Peyer's patch (tissue), 4 donors: Measurements from ENCODE around the gene RUVBL1. TPM values are rescaled to one million over a fixed set of nuclear protein-coding genes. Genes with fewer than 3 reads are reported as not detected.

Experiments used
- DNase-seq, 3 donors: peaks; one replicate each; pipeline ENCODE4 v3.0.0-alpha.2; 2017 to 2019
- H3K27ac ChIP-seq, 4 donors: fragments of 200-600 bp; sonication (generic); one replicate each; pipeline ENCODE4 v1.5.1; 2016 to 2019
- H3K27me3 ChIP-seq, 2 donors: fragments of 200-600 bp; sonication (generic); one replicate each; pipeline ENCODE4 v1.5.1; 2019
- H3K36me3 ChIP-seq, 3 donors: fragments of 200-600 bp; sonication (generic); one replicate each; pipeline ENCODE4 v1.5.1; 2016 to 2019
- H3K4me1 ChIP-seq, 4 donors: fragments of 200-600 bp; sonication (generic); one replicate each; pipeline ENCODE4 v1.5.1; 2016 to 2019
- H3K4me3 ChIP-seq, 4 donors: fragments of 200-600 bp; sonication (generic); 1 replicate in 3 of 4; 2 replicates in 1 of 4; pipeline ENCODE4 v1.5.1; 2016 to 2019; ENCODE audit warnings: mild to moderate bottlenecking in 1 of 4
- H3K9me3 ChIP-seq, 4 donors: fragments of 200-600 bp; sonication (generic); one replicate each; pipeline ENCODE4 v1.5.1; 2016 to 2019; ENCODE audit warnings: mild to moderate bottlenecking in 1 of 4
- POLR2A ChIP-seq, 2 donors: fragments of 450-650 bp; IDR thresholded peaks; one replicate each; pipeline ENCODE4 v1.5.1; 2017; ENCODE audit warnings: antibody characterized with exemption in 2 of 2, mild to moderate bottlenecking in 2 of 2, moderate library complexity in 2 of 2
- total RNA-seq, 4 donors: library from RNA; depleted of rRNA; stranded (reverse); fragments of >200 nt; gene quantifications; one replicate each; pipeline ENCODE4 v1.1.0, GENCODE V29; 2016
- TF ChIP-seq, protein P1 (sequence below), 6 experiments: fragments of 450-650 bp in 4 of 6; fragments of 200-600 bp in 2 of 6; sonication (generic) in 1 of 6; IDR thresholded peaks; one replicate each; pipeline ENCODE4 v1.5.1; 2017 to 2019; ENCODE audit warnings: antibody characterized with exemption in 6 of 6, mild to moderate bottlenecking in 3 of 6, moderate library complexity in 1 of 6

RUVBL1 gene
- total RNA-seq, 4 donors from 2014 or later: 8.9 to 22.3 (median 14.5) TPM

- DNase-seq: no peak
- TF ChIP-seq, protein P1, sequence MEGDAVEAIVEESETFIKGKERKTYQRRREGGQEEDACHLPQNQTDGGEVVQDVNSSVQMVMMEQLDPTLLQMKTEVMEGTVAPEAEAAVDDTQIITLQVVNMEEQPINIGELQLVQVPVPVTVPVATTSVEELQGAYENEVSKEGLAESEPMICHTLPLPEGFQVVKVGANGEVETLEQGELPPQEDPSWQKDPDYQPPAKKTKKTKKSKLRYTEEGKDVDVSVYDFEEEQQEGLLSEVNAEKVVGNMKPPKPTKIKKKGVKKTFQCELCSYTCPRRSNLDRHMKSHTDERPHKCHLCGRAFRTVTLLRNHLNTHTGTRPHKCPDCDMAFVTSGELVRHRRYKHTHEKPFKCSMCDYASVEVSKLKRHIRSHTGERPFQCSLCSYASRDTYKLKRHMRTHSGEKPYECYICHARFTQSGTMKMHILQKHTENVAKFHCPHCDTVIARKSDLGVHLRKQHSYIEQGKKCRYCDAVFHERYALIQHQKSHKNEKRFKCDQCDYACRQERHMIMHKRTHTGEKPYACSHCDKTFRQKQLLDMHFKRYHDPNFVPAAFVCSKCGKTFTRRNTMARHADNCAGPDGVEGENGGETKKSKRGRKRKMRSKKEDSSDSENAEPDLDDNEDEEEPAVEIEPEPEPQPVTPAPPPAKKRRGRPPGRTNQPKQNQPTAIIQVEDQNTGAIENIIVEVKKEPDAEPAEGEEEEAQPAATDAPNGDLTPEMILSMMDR (IDR thresholded peaks at IDR 0.05): no peak
- TF ChIP-seq POLR2A (IDR thresholded peaks at IDR 0.05): no peak
- Histone ChIP-seq H3K27me3 (no peaks in the 10 kb centered on the region), H3K4me1 (peaks cover 0 to 25% (median 7%) of the 10 kb centered on the region in 4 donors), H3K36me3 (peaks cover 0 to 3% (median 0%) of the 10 kb centered on the region in 3 donors), H3K4me3 (no peak overlapping the region), H3K9me3 (no peaks in the 10 kb centered on the region), H3K27ac (peak overlapping the region in 1 of 4 donors; percentile 7)
Measured at GRCh38 chr3:128077665-128078064, 45.9 kb downstream of the RUVBL1 start.

DNA sequence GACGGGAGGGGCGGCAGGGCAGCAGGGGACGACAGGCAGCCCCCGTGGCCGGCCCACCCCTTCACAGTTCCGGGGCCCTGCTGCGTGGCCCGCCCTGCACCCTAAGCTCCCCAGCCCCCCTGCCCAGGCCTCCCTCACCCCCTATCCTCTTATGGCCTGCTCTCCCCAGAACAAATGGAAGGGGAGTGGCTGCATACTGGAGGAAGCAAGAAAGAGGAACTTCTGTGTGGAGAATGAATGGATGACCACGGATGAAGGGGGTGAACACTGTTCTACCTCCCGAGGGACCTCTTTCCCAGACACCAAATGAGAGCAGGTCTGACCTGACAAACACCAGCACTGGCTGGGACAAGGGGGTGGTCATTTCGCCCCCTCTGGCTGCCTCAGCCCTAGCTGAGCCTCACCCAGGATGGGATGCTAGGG lies 46.4 kb downstream of the RUVBL1 start:
- H3K36me3 ChIP-seq: peaks cover 0 to 8% (median 0%) of the 10 kb centered on the region in 3 donors
- no peaks in the 10 kb centered on the region for H3K27me3 ChIP-seq
- H3K9me3 ChIP-seq: no peaks in the 10 kb centered on the region
- no peak for DNase-seq
- peak overlapping the region in 2 of 4 donors; percentile 3 to 7 for H3K27ac ChIP-seq
- peaks cover 0 to 25% (median 7%) of the 10 kb centered on the region in 4 donors for H3K4me1 ChIP-seq
- TF ChIP-seq, protein P1 (IDR thresholded peaks at IDR 0.05): no peak
- no peak for TF ChIP-seq POLR2A (IDR thresholded peaks at IDR 0.05)
- H3K4me3 ChIP-seq: peak overlapping the region; percentile 26 to 54 (median 50)

DNA sequence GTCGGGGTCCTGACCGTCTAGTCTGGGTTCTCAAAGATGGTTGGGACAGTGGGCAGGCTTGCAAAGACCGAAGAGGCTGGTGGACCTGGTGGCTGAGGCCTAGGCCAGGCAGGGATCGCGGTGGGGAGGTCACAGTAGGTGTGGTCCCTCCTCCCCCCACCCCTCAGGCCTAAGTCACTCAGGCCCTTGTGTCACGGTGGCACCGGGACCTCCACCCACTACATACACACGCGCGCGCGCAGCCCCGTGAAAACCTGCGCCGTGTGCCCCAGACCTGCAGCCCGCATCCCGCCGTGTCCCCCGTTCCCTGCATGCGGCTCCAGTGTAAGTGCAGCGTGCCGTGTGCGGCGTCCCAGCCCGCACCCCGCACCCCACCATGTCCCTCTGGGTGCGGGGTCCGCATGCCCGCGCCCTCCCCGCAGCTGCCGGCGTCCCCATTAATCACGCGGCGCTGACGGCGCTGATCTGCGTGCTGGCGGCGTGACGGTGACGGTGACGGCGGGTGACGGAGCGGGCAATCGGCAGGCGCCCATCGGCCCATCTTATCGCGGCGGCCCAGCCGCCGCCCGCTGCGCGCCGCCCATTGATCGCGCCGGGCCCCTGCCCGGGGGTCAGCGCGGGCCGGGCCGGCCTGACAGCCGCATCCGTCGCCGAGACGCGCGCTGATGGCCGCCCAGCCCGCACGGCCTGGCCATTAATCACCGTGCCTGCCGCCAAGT lies 47.0 kb downstream of the RUVBL1 start:
- Histone ChIP-seq H3K27ac (peak overlapping the region in 2 of 4 donors; percentile 3 to 7), H3K36me3 (peaks cover 0 to 12% (median 0%) of the 10 kb centered on the region in 3 donors), H3K4me3 (peak overlapping the region; percentile 26 to 54 (median 50)), H3K27me3 (no peaks in the 10 kb centered on the region), H3K9me3 (no peaks in the 10 kb centered on the region), H3K4me1 (peaks cover 0 to 25% (median 7%) of the 10 kb centered on the region in 4 donors)
- TF ChIP-seq, protein P1 (IDR thresholded peaks at IDR 0.05): no peak
- TF ChIP-seq POLR2A (IDR thresholded peaks at IDR 0.05): no peak
- DNase-seq: peak in 1 of 3 donors; percentile 61

DNA sequence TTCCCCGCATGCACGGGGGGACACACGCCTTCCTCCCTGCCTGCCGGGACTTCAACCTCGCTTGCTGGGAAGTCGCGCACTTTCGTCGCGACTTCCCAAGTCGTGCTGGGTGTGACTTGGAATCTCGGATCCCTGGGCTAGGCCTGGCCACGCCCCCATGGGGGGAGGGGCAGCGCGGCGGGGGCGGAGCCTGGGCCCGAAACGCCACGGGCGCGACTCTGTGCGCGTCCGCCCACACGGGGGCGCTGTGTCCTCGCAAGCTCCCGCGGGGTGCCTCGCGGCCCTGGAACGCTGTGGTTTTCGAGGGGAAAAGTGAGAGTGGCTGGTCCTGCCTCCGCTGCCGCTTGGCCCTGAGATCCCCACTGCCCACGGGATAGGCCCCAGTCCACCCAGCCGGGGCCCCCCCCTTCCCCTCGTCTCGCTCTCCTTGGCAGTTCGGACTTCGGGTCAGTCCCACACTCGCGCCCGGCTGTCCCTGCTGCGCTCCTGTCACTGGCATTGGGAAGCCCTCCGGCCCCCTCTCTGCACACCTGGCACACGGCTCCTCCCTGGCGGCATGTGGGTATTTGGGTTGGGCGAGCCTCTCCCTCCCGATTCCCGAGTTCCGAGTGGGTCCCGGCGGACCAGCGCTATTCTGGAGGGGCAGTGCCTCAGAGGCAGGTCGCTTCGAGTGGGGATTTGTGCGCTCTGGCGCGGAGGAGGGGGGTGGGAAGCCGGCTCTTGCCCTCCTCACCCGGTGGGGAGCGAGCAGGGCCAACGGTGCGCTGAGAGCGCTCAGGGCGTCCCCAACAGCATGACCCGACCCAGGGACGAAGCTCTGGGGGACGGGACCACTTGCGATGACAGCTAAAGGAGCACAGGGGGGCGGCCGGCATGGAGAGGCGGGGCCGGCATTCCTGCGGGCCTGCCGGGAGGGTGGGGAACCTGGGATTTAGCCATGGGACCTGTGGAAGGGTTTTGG lies 47.8 kb downstream of the RUVBL1 start:
- DNase-seq: peak; percentile 74 to 95 (median 94)
- TF ChIP-seq, protein P1 (IDR thresholded peaks at IDR 0.05): peak; percentile 73 to 95 (median 95)
- peak in 1 of 2 donors; percentile 18 for TF ChIP-seq POLR2A (IDR thresholded peaks at IDR 0.05)
- Histone ChIP-seq H3K27me3 (no peaks in the 10 kb centered on the region), H3K9me3 (no peaks in the 10 kb centered on the region), H3K36me3 (peaks cover 0 to 20% (median 0%) of the 10 kb centered on the region in 3 donors), H3K4me3 (peak overlapping the region; percentile 26 to 54 (median 50)), H3K4me1 (peaks cover 0 to 25% (median 7%) of the 10 kb centered on the region in 4 donors), H3K27ac (peak overlapping the region; percentile 6 to 53 (median 32))

- Histone ChIP-seq H3K4me1 (peaks cover 0 to 25% (median 7%) of the 10 kb centered on the region in 4 donors), H3K4me3 (peak overlapping the region in 3 of 4 donors; percentile 48 to 54 (median 53)), H3K27me3 (no peaks in the 10 kb centered on the region), H3K36me3 (peaks cover 0 to 28% (median 0%) of the 10 kb centered on the region in 3 donors), H3K27ac (peak overlapping the region; percentile 6 to 33 (median 32)), H3K9me3 (no peaks in the 10 kb centered on the region)
- TF ChIP-seq, protein P1 (IDR thresholded peaks at IDR 0.05): no peak
- no peak for TF ChIP-seq POLR2A (IDR thresholded peaks at IDR 0.05)
- DNase-seq: no peak
Measured at GRCh38 chr3:128074851-128075521, 48.6 kb downstream of the RUVBL1 start.
